Esophagus squamous epithelium (tissue), 5 donors: Measurements from ENCODE around the gene NOB1. TPM values are rescaled to one million over a fixed set of nuclear protein-coding genes. Genes with fewer than 3 reads are reported as not detected.
A peak's percentile ranks its signal among the peaks of the same experiment; 100 is the strongest.

Experiments used
- DNase-seq: peaks from one replicate; lab custom pipeline; 2025; lab: John Stamatoyannopoulos, UW
- H3K27ac ChIP-seq, 4 donors: fragments of 200-600 bp; sonication (generic); one replicate each; pipeline ENCODE4 v1.5.1; 2016 to 2019; ENCODE audit warnings: mild to moderate bottlenecking in 1 of 4
- H3K27me3 ChIP-seq, 4 donors: fragments of 200-600 bp; sonication (generic); 1 replicate in 3 of 4; 2 replicates in 1 of 4; pipeline versions ENCODE4 v1.5.1 to v1.6.0; 2017 to 2021; ENCODE audit warnings: antibody characterized with exemption in 1 of 4
- H3K36me3 ChIP-seq, 3 donors: fragments of 200-600 bp; sonication (generic); one replicate each; pipeline ENCODE4 v1.5.1; 2016 to 2019
- H3K4me1 ChIP-seq, 3 donors: fragments of 200-600 bp; sonication (generic); one replicate each; pipeline ENCODE4 v1.5.1; 2017 to 2019
- H3K4me3 ChIP-seq, 4 donors: fragments of 200-600 bp; sonication (generic); 1 replicate in 3 of 4; 2 replicates in 1 of 4; pipeline ENCODE4 v1.5.1; 2016 to 2019; ENCODE audit warnings: mild to moderate bottlenecking in 2 of 4, moderate library complexity in 1 of 4
- H3K9me3 ChIP-seq, 3 donors: fragments of 200-600 bp; sonication (generic); one replicate each; pipeline ENCODE4 v1.5.1; 2016 to 2019
- POLR2A ChIP-seq, 4 donors: fragments of 450-650 bp; IDR thresholded peaks; one replicate each; pipeline ENCODE4 v1.6.1; 2017; ENCODE audit warnings: antibody characterized with exemption in 4 of 4, mild to moderate bottlenecking in 4 of 4, moderate library complexity in 3 of 4
- WGBS, 2 donors: methylation state at CpG; one replicate each; pipeline ENCODE4 v1.1.5; 2018; 5-methylcytosine and 5-hydroxymethylcytosine counted together
- intact Hi-C: fragments of 100-400 bp; cut with DNase I; formaldehyde crosslinking; loops from one replicate; pipeline ENCODE4 v1.15.0; 2022
- total RNA-seq, 4 donors: library from RNA; depleted of rRNA; stranded (reverse); fragments of >200 nt; gene quantifications; one replicate each; pipeline ENCODE4 v1.1.0, GENCODE V29; 2016
- TF ChIP-seq, protein P1 (sequence below), 6 experiments: fragments of 450-650 bp in 4 of 6; fragments of 200-600 bp in 2 of 6; sonication (generic) in 2 of 6; IDR thresholded peaks; one replicate each; pipeline ENCODE4 v1.5.1; 2016 to 2019; ENCODE audit warnings: antibody characterized with exemption in 6 of 6, mild to moderate bottlenecking in 4 of 6, moderate library complexity in 4 of 6
- donor health status: DM: yes; HTN: yes; CAD: no.

Gene NOB1
- total RNA-seq, 4 donors from 2014 or later, result 34.4 to 55.1 (median 45.2) TPM

DNA sequence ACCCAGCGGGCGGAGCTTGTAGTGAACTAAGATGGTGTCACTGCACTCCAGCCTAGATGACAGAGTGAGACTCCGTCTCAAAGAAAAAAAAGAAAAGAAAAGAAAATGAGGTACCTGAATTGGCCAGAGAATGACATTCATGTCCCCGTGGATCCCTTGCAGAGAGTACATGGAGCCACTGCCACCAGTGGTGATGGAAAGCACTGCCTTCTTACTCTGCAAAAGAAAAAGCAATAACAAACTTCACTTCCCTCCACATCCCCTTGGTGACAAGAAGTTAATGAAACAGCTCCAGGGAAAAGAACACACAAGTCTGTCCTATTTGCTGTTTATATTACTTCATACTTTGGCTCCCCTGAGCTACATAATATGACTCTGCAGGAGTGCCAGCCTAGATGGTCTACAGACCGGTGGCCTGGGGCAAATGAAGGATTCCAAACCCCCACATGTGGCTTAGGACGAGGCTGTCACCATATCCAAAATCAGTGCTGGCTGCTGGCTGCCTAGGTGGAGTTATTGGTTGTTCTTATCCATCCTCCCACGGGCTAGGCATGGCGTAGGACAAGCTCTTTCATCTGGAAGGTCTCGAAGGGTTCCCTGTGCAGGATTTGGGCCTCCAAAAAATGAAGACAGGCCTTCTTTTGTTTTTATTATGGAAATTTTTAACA lies 41.7 kb downstream of the NOB1 start:
- no peak overlapping the region for H3K4me3 ChIP-seq
- H3K27ac ChIP-seq, result no peak overlapping the region
- no peak for DNase-seq
- peaks cover 0 to 47% (median 8%) of the 10 kb centered on the region in 3 donors for H3K4me1 ChIP-seq
- H3K9me3 ChIP-seq, result no peaks in the 10 kb centered on the region
- intact Hi-C loops, result loop anchor here (5.0 kb wide), 1 partner anchor 39 kb away; the partner anchor contains the start of gene NOB1
- H3K27me3 ChIP-seq, result no peaks in the 10 kb centered on the region
- TF ChIP-seq, protein P1, sequence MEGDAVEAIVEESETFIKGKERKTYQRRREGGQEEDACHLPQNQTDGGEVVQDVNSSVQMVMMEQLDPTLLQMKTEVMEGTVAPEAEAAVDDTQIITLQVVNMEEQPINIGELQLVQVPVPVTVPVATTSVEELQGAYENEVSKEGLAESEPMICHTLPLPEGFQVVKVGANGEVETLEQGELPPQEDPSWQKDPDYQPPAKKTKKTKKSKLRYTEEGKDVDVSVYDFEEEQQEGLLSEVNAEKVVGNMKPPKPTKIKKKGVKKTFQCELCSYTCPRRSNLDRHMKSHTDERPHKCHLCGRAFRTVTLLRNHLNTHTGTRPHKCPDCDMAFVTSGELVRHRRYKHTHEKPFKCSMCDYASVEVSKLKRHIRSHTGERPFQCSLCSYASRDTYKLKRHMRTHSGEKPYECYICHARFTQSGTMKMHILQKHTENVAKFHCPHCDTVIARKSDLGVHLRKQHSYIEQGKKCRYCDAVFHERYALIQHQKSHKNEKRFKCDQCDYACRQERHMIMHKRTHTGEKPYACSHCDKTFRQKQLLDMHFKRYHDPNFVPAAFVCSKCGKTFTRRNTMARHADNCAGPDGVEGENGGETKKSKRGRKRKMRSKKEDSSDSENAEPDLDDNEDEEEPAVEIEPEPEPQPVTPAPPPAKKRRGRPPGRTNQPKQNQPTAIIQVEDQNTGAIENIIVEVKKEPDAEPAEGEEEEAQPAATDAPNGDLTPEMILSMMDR (IDR thresholded peaks at IDR 0.05), result peak in 1 of 6 experiments; percentile 7
- TF ChIP-seq POLR2A (IDR thresholded peaks at IDR 0.05), result no peak
- WGBS, 2 donors, result 87 to 90% methylated on average over 8 to 9 of the region's 9 CpGs
- H3K36me3 ChIP-seq, result peaks cover 17 to 83% (median 40%) of the 10 kb centered on the region in 3 donors

DNA sequence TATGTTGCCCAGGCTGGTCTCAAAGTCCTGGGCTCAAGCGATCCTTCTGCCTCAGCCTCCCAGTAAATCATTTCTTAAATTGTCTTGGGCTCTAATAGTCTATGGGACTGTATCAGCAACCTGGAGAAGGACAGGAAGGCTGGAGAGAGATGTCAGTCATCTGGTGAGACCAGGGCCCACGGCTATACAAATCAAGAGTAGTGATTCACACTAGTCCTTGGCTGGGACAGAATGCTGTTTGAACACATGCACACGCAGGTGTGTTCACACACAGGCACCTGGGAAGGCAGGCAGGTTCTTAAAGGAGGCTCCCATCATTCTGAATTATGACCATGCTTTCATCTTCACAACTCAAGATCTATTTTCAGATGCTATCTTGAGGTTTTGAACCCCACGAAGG lies 42.4 kb downstream of the NOB1 start:
- Histone ChIP-seq H3K36me3 (peaks cover 17 to 81% (median 38%) of the 10 kb centered on the region in 3 donors), H3K27ac (peak overlapping the region in 2 of 4 donors; percentile 58 to 75), H3K27me3 (no peaks in the 10 kb centered on the region), H3K9me3 (no peaks in the 10 kb centered on the region), H3K4me1 (peaks cover 0 to 54% (median 8%) of the 10 kb centered on the region in 3 donors), H3K4me3 (no peak overlapping the region)
- DNase-seq, result no peak
- TF ChIP-seq, protein P1 (IDR thresholded peaks at IDR 0.05), result no peak
- TF ChIP-seq POLR2A (IDR thresholded peaks at IDR 0.05), result no peak
- 48 to 65% methylated on average over 3 to 4 of the region's 4 CpGs for WGBS, 2 donors
- intact Hi-C loops, result loop anchor here (5.0 kb wide), 1 partner anchor 40 kb away; the partner anchor contains the start of gene NOB1

DNA sequence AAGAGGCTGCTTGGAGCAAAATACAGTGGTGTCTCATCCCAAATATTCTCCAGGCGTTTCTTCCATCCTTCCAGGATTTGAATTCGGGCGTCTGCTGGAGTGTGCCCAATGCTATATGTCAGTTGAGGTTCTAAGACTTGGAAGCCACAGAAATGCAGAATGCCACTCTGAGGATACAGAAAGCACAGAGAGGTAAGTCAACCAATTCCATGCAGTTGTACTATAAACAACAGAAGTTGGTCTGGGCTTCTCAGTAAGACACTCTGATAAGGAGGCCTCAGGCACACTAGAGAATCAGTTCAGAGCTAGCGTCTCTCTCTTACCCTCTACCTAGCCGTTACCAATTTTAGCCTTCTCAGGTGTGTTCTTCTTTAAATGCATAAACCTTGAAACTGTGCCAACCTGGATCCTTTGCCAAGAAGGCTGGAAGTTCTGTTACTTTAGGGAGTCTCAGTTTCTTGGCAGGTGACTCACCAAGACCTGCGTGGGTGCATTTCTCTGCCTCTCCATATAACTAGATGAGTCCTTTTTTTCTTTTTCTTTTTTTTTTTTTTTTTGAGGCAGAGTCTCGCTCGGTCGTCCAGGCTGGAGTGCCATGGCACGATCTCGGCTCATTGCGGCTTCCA lies 43.5 kb downstream of the NOB1 start:
- intact Hi-C loops, result loop anchor here (5.0 kb wide), 1 partner anchor 41 kb away; the partner anchor contains the start of gene NOB1
- H3K27ac ChIP-seq, result peak overlapping the region in 3 of 4 donors; percentile 58 to 75 (median 71)
- H3K36me3 ChIP-seq, result peaks cover 14 to 71% (median 38%) of the 10 kb centered on the region in 3 donors
- peaks cover 0 to 65% (median 17%) of the 10 kb centered on the region in 3 donors for H3K4me1 ChIP-seq
- no peak for DNase-seq
- no peaks in the 10 kb centered on the region for H3K9me3 ChIP-seq
- no peak overlapping the region for H3K4me3 ChIP-seq
- TF ChIP-seq, protein P1 (IDR thresholded peaks at IDR 0.05), result no peak
- TF ChIP-seq POLR2A (IDR thresholded peaks at IDR 0.05), result no peak
- H3K27me3 ChIP-seq, result no peaks in the 10 kb centered on the region
- WGBS, 2 donors, result 40 to 54% methylated on average over 12 of the region's 12 CpGs

DNA sequence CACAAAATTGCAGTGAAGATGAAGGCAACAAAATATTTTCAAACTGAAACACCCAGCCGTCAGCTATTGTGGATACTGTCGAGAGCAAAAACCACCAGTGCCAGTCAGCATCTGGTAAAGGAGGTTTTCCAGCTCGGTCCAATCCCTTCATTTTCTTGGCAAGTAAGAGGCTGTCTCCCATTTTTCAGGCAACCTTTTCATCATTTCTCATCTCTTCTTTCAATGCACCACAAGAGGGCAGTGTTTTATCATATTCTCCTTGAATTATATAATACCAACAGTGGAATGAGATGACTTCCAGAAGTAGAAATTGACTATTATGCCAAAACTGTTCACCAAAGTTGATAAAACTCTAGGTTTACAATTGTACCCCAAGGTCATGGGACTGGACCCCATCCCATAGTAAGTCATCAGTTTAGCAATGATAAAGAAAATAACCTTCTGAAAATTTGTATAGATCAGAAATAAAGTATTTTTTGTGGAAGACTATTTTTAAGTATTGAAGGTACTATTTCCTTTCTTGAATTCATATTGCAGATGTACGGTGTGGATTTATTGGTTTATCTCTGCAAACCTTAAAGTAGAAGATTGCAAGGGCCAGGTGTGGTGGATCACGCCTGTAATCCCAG lies 45.2 kb downstream of the NOB1 start:
- TF ChIP-seq, protein P1 (IDR thresholded peaks at IDR 0.05), result peak; percentile 51 to 86 (median 73)
- no peak for TF ChIP-seq POLR2A (IDR thresholded peaks at IDR 0.05)
- peaks cover 0 to 70% (median 20%) of the 10 kb centered on the region in 3 donors for H3K4me1 ChIP-seq
- no peaks in the 10 kb centered on the region for H3K9me3 ChIP-seq
- H3K4me3 ChIP-seq, result no peak overlapping the region
- H3K27ac ChIP-seq, result peak overlapping the region in 3 of 4 donors; percentile 43 to 75 (median 58)
- H3K27me3 ChIP-seq, result no peaks in the 10 kb centered on the region
- H3K36me3 ChIP-seq, result peaks cover 4 to 62% (median 28%) of the 10 kb centered on the region in 3 donors
- no peak for DNase-seq
- intact Hi-C loops, result loop anchor here (5.0 to 10.0 kb wide), 2 partner anchors 43 to 315 kb away; partner anchors contain the start of gene NOB1
- WGBS, 2 donors, result 28 to 31% methylated on average over 5 of the region's 5 CpGs
